ENCODE data around the gene IQCK.
A peak's percentile ranks its signal among the peaks of the same experiment; 100 is the strongest.

IQCK gene

GRCh38 chr16:19868421-19868820, 150.3 kb downstream of the IQCK start:
- no peak for DNase-seq

- no peak for DNase-seq
These were observed 153.7 kb downstream of the IQCK start for GRCh38 chr16:19871721-19872120.

- no peak for DNase-seq
These were observed 154.2 kb downstream of the IQCK start for GRCh38 chr16:19872179-19872863.

GRCh38 chr16:19872935-19873334, 154.9 kb downstream of the IQCK start:
- DNase-seq = no peak

GRCh38 chr16:19874026-19874425, 156.0 kb downstream of the IQCK start:
- no peak for DNase-seq

GRCh38 chr16:19874851-19875546, 156.9 kb downstream of the IQCK start:
- no peak for DNase-seq

- DNase-seq = no peak
These were observed 157.8 kb downstream of the IQCK start for GRCh38 chr16:19875900-19876299.

- DNase-seq = no peak
These were observed 158.5 kb downstream of the IQCK start for GRCh38 chr16:19876501-19877059.

GRCh38 chr16:19878757-19879156, 160.7 kb downstream of the IQCK start:
- DNase-seq = no peak

GRCh38 chr16:19879241-19879792, 161.2 kb downstream of the IQCK start:
- peak; percentile 94 for DNase-seq

GRCh38 chr16:19881028-19881427, 163.0 kb downstream of the IQCK start:
- DNase-seq = no peak

- DNase-seq = no peak
These were observed 163.7 kb downstream of the IQCK start for GRCh38 chr16:19881783-19882182.

- DNase-seq = no peak
These were observed 164.1 kb downstream of the IQCK start for GRCh38 chr16:19882186-19882585.

GRCh38 chr16:19882646-19883045, 164.6 kb downstream of the IQCK start:
- DNase-seq = no peak

GRCh38 chr16:19883296-19883965, 165.4 kb downstream of the IQCK start:
- DNase-seq = peak; percentile 42

- no peak for DNase-seq
These were observed 166.0 kb downstream of the IQCK start for GRCh38 chr16:19883966-19884485.

- peak; percentile 32 for DNase-seq
These were observed 166.8 kb downstream of the IQCK start, which contains the start of gene GPRC5B for GRCh38 chr16:19884611-19885450. Gene GPRC5B, minus strand, starts transcription at chr16:19884848. Its CDS starts 12,003 bp downstream, at chr16:19872845.

- no peak for DNase-seq
These were observed 167.5 kb downstream of the IQCK start for GRCh38 chr16:19885451-19886072.

- peak; percentile 28 for DNase-seq
These were observed 168.2 kb downstream of the IQCK start for GRCh38 chr16:19886073-19886941.

- DNase-seq = no peak
These were observed 170.8 kb downstream of the IQCK start for GRCh38 chr16:19888834-19889233.

GRCh38 chr16:19890901-19891300, 172.8 kb downstream of the IQCK start:
- no peak for DNase-seq

Measured in COR-L47 (cell line).